ENCODE measurements around the gene HOXA2.

GRCh38 chr7:27079234-27079975 is 23.1 kb downstream of the HOXA2 start:
- no peak for TF ChIP-seq CTCF (IDR thresholded peaks at IDR 0.05; ENCODE audit: low read depth, low read length)
- TF ChIP-seq EZH2phosphoT487 (IDR thresholded peaks at IDR 0.05; ENCODE audit: low read depth), result no peak

All from OCI-LY3 (cell line).